HG03064 (cell line): Measurements from ENCODE around the gene SPNS1.

Experiments
- ATAC-seq: cut with Tn5 transposase; IDR thresholded peaks from one replicate; pipeline ENCODE4 v1.9.1; 2021; ENCODE audit warnings: low read depth; ENCODE audit not compliant: unreplicated experiment

The SPNS1 gene

GRCh38 chr16:29024278-29024677 lies 49.7 kb downstream of the SPNS1 start:
- ATAC-seq = no peak

GRCh38 chr16:29025218-29025617 lies 50.6 kb downstream of the SPNS1 start:
- no peak for ATAC-seq

- ATAC-seq = no peak
Observed at GRCh38 chr16:29025735-29026134, 51.2 kb downstream of the SPNS1 start.

GRCh38 chr16:29028457-29029167 lies 54.0 kb downstream of the SPNS1 start:
- ATAC-seq = no peak

- no peak for ATAC-seq
Observed at GRCh38 chr16:29029168-29029994, 54.8 kb downstream of the SPNS1 start.

- ATAC-seq = no peak
Observed at GRCh38 chr16:29030086-29030840, 55.7 kb downstream of the SPNS1 start.
